Stimulated activated CD8-positive, alpha-beta memory T cell treated with anti-CD3 and anti-CD28 coated beads, Interleukin-15, amount 100 ng/mL, for 1 hour (primary cell): ENCODE data around the gene CYP2A13.
"Not testable (repeated sequence)": the region's sequence is repeated elsewhere in the genome, so short reads cannot be mapped to it uniquely, and the experiment has no call there.

Source experiments
- DNase-seq: peaks from one replicate; pipeline ENCODE4 v3.0.0-alpha.2; 2020; ENCODE audit warnings: low read depth

The CYP2A13 gene

GRCh38 chr19:41088151-41088550 is at the start of gene CYP2A13:
TSS of gene CYP2A13 (plus strand) at chr19:41088451. CDS start at chr19:41088472, 21 bp downstream.
- no peak for DNase-seq

DNA sequence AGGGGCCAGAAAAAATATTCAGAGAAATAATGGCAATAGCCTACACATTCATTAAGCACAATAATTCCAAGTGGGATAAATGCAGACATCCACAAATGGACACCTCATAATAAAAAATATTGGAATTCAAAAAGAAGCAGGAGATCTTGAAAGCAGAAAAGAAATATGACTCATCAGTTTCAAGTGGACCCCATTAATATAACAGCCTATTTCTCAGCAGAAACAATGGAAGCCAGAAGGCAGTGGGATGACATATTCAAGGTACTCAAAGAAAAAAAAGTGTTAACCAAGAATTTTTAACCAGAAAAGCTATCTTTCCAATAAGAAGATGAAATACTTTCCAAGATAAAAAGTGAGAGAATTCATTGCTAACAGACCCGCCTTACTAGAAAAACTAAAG is 48.4 kb upstream of the CYP2A13 start:
- no peak for DNase-seq

- DNase-seq, result not testable (repeated sequence)
Measured at GRCh38 chr19:41045095-41045494, 43.2 kb upstream of the CYP2A13 start.

GRCh38 chr19:41050426-41050825 is 37.8 kb upstream of the CYP2A13 start:
- DNase-seq, result no peak

DNA sequence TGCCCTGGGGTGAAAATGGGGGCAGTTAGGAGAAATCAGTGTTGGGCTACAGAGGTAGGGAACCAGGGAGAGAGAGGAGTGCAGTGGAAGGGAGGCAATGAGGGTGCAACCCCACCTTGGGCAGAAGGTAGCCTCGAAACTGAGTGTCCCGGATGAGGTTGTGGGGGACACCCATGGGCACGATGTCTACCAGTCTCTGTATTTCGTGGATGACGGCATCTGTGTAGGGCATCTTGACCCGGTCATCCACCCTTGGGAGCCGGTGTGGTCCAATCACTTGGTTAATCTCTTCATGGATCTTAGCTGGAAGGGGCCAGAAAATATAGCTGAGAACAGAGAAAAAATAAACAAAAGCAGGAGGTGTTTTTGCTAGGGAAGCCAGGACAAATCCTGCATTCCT is 36.1 kb upstream of the CYP2A13 start:
- DNase-seq, result not testable (repeated sequence)

GRCh38 chr19:41053331-41053730 is 34.9 kb upstream of the CYP2A13 start:
- not testable (repeated sequence) for DNase-seq

DNA sequence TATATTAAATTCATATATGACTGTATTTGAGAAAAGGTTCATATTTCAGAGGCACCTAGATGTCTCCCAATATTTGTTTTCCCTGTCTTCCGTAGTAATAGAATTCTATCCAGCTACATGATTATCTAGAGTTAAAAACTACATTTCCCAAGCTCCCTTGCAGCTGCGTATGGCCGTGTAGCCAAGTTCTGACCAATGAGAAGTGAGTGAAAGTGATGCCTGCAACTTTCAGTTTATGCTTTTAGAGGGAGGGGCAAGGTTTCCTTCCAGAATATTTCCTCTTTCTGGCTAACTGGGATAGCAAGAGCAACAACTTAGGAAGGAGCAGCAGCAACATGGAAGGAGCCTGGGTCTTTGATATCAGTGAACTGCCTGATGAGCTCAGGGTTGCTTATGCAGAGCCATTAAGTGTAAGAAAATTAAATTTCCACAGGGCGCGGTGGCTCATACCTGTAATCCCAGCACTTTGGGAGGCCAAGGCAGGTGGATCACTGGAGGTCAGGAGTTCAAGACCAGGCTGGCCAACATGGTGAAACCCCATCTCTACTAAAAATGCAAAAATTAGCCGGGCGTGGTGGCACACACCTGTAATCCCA is 23.2 kb upstream of the CYP2A13 start:
- DNase-seq, result no peak

DNA sequence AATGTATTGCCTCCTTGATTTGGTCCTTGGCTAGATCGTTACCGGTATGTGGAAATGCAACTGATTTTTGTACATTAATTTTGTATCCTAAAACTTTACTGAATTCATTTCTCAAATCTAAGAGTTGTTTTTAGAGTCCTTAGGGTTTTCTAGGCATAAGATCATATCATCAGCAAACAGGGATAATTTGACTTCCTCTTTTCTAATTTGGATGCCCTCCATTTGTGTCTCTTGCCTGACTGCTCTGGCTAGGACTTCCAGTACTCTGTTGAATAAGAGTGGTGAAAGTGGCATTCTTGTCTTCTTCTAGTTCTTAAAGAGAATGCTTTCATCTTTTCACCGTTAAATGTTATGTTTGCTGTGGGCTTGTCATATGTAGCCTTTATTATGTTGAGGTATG is 12.0 kb upstream of the CYP2A13 start:
- no peak for DNase-seq

- no peak for DNase-seq
Measured at GRCh38 chr19:41083516-41083915, 4.7 kb upstream of the CYP2A13 start.

- DNase-seq, result no peak
Measured at GRCh38 chr19:41085748-41086415, 2.4 kb upstream of the CYP2A13 start.

DNA sequence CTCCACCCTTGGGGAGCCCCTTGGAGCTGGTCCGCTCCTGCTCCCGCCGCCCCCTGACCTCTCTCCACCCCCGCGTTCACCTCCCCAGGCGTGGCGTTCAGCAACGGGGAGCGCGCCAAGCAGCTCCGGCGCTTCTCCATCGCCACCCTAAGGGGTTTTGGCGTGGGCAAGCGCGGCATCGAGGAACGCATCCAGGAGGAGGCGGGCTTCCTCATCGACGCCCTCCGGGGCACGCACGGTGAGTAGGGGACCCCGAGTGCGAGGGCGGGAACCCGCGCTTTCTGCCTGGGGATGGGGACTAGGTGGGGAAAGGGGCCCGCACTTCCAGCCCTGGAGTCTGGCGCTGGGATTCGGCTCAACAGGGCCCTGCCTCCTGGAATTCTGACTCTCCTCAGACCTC is 1.7 kb downstream of the CYP2A13 start:
- DNase-seq, result no peak

- DNase-seq, result no peak
Measured at GRCh38 chr19:41095703-41096102, 7.5 kb downstream of the CYP2A13 start.

GRCh38 chr19:41096353-41096752 is 8.1 kb downstream of the CYP2A13 start:
- no peak for DNase-seq

GRCh38 chr19:41097302-41097701 is 9.1 kb downstream of the CYP2A13 start:
- no peak for DNase-seq

GRCh38 chr19:41098762-41099161 is 10.5 kb downstream of the CYP2A13 start:
- no peak for DNase-seq

GRCh38 chr19:41102210-41102609 is 14.0 kb downstream of the CYP2A13 start:
- not testable (repeated sequence) for DNase-seq

GRCh38 chr19:41106177-41106576 is 17.9 kb downstream of the CYP2A13 start:
- no peak for DNase-seq

- no peak for DNase-seq
Measured at GRCh38 chr19:41111296-41111695, 23.0 kb downstream of the CYP2A13 start.

DNA sequence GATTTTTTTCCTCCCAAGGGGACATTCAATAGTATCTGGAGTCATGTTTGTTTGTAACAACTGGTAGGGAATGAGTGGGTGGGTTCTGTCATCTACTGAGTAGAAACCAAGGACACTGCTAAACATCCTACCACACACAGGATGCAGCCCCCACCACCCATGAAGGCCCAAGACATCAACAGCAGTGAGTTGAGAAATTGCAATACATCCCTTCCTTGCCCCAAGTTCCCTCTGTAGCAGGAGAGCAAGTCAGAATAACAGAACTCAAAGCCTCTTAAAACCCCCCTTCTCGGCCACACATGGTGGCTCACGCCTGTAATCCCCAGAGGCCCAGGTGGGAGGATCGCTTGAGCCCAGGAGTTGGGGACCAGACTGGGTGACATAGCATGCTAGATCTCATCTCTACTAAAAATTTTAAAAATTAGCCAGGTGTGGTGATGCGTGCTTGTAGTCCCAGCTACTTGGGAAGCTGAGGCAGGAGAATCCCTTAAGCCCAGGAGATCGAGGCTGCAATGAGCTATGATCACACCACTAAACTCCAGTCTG is 23.6 kb downstream of the CYP2A13 start:
- DNase-seq, result no peak

DNA sequence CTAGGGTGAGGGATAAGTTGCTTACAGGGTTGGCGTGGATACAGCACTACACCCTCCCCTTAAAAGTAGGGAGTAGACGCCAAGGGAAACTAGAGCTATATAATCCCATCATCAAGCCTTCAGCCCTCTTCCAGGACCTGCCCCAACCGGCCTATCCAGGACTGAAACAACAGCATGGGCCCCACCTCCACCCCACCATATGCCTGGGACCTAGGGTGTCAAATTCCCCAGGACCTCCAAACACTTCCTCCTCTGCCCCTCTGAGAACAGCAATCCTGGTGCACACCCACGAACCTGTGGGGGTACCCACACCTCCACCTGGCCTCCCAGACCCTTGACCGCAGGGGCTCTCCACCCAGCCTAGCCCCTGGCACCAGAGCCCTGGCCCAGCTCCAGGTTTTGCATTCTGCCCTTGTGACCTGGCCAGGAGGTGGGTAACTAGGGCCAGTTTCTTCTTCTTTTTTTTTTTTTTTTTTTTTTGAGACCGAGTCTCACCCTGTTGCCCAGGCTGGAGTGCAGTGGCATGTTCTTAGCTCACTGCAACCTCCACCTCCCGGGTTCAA is 24.6 kb downstream of the CYP2A13 start:
- DNase-seq, result no peak

- no peak for DNase-seq
Measured at GRCh38 chr19:41114132-41114531, 25.9 kb downstream of the CYP2A13 start, which contains the start of gene CYP2F1. TSS of gene CYP2F1 (plus strand) at chr19:41114432. CDS start at chr19:41116189, 1,757 bp downstream.

DNA sequence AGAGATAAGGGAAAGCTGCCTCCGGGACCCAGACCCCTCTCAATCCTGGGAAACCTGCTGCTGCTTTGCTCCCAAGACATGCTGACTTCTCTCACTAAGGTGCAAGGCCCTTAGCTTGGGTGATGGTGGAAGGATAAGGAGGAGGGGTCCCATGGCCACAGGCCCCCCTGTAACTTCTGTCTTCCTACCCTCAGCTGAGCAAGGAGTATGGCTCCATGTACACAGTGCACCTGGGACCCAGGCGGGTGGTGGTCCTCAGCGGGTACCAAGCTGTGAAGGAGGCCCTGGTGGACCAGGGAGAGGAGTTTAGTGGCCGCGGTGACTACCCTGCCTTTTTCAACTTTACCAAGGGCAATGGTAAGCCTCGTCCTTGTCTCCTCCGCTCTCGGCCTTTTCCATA is 28.0 kb downstream of the CYP2A13 start:
- no peak for DNase-seq
